Endodermal cell (in vitro differentiated cells): ENCODE data around the gene LCE1D. TPM values are rescaled to one million over a fixed set of nuclear protein-coding genes. Genes with fewer than 3 reads are reported as not detected.

Experiments
- DNase-seq: peaks from one replicate; pipeline ENCODE4 v3.0.0-alpha.2; 2017
- H3K27ac ChIP-seq: 2 replicates; pipeline ENCODE4 v1.5.1; 2013; ENCODE audit warnings: mild to moderate bottlenecking, low read depth, low read length, moderate library complexity
- H3K27me3 ChIP-seq: 2 replicates; pipeline ENCODE4 v1.6.1; 2013; ENCODE audit warnings: mild to moderate bottlenecking, low read length, moderate library complexity; ENCODE audit not compliant: insufficient read depth, control insufficient read depth, poor library complexity, severe bottlenecking
- H3K36me3 ChIP-seq: 2 replicates; pipeline ENCODE4 v1.7.0; 2013; ENCODE audit warnings: mild to moderate bottlenecking, low read length, moderate library complexity; ENCODE audit not compliant: control insufficient read depth, insufficient read depth
- H3K4me1 ChIP-seq: one replicate; pipeline ENCODE4 v1.7.0; 2013; ENCODE audit warnings: low read length; ENCODE audit not compliant: control insufficient read depth, insufficient read depth
- H3K4me3 ChIP-seq: 2 replicates; pipeline ENCODE4 v1.5.1; 2013; ENCODE audit warnings: mild to moderate bottlenecking, low read length, moderate library complexity
- H3K9ac ChIP-seq: 2 replicates; pipeline ENCODE4 v1.6.1; 2013; ENCODE audit warnings: mild to moderate bottlenecking, low read length, moderate library complexity; ENCODE audit not compliant: poor library complexity, severe bottlenecking; ENCODE audit errors: extremely low read depth
- H3K9me3 ChIP-seq: 2 replicates; pipeline ENCODE4 v1.6.1; 2013; ENCODE audit warnings: mild to moderate bottlenecking, low read length, moderate library complexity; ENCODE audit not compliant: control insufficient read depth
- H3K27ac Mint-ChIP-seq: 2 replicates; pipeline ENCODE4 v1.8.0; 2020; ENCODE audit warnings: mixed read lengths
- H3K27me3 Mint-ChIP-seq: 2 replicates; pipeline ENCODE4 v1.8.0; 2021; ENCODE audit warnings: mild to moderate bottlenecking, mixed read lengths; ENCODE audit not compliant: insufficient read depth
- H3K36me3 Mint-ChIP-seq: 2 replicates; pipeline ENCODE4 v1.8.0; 2020; ENCODE audit warnings: low read depth, mixed read lengths
- H3K4me1 Mint-ChIP-seq: 2 replicates; pipeline ENCODE4 v1.8.0; 2020; ENCODE audit warnings: mixed read lengths
- H3K4me3 Mint-ChIP-seq: 2 replicates; pipeline ENCODE4 v1.8.0; 2020; ENCODE audit warnings: mild to moderate bottlenecking, moderate library complexity, mixed read lengths
- H3K9me3 Mint-ChIP-seq: 2 replicates; pipeline ENCODE4 v1.8.0; 2020; ENCODE audit warnings: mild to moderate bottlenecking, mixed read lengths
- CTCF ChIP-seq: fragments of 200-600 bp; sonication (generic); conservative IDR thresholded peaks from 2 replicates; pipeline ENCODE4 v1.5.0; 2021; ENCODE audit warnings: antibody characterized with exemption, mild to moderate bottlenecking
- WGBS, 2 experiments: methylation state at CpG; one replicate each; pipeline versions ENCODE4 v1.1.5 to v1.1.7; 2013; ENCODE audit warnings: missing lambda C conversion rate in 2 of 2, mixed read lengths in 1 of 2; ENCODE audit not compliant: insufficient coverage in 1 of 2, insufficient read length in 1 of 2; 5-methylcytosine and 5-hydroxymethylcytosine counted together
- total RNA-seq, 2 donors: library from RNA; stranded (reverse); fragmentation: NEBNext Ultra II Directional in 1 of 2; extraction: Animal tissue kit (Norgen Biotek cat#: 25700) in 1 of 2; gene quantifications; 2 replicates in 1 of 2; 3 replicates in 1 of 2; pipeline ENCODE4 v1.2.1, GENCODE V29; 2021

The LCE1D gene
- total RNA-seq, 2 donors from 2014 or later: not detected

- Mint-ChIP-seq H3K27me3 (no peaks in the 10 kb centered on the region), H3K4me1 (no peaks in the 10 kb centered on the region), H3K27ac (no peak overlapping the region), H3K4me3 (no peak overlapping the region), H3K36me3 (peaks cover 3% of the 10 kb centered on the region), H3K9me3 (peaks cover 91% of the 10 kb centered on the region)
- peaks cover 55% of the 10 kb centered on the region for H3K9me3 ChIP-seq
- 83 to 86% methylated on average over 2 to 3 of the region's 3 CpGs for WGBS, 2 experiments
- H3K4me3 ChIP-seq: no peak overlapping the region
- H3K27me3 ChIP-seq: no peaks in the 10 kb centered on the region
- H3K9ac ChIP-seq: no peak overlapping the region
- no peak for DNase-seq
- no peaks in the 10 kb centered on the region for H3K4me1 ChIP-seq
- no peaks in the 10 kb centered on the region for H3K36me3 ChIP-seq
- no peak for TF ChIP-seq CTCF
- H3K27ac ChIP-seq: no peak overlapping the region
Measured at GRCh38 chr1:152761609-152762213, 34.8 kb upstream of the LCE1D start.

- Mint-ChIP-seq H3K9me3 (peaks cover 88% of the 10 kb centered on the region), H3K4me1 (no peaks in the 10 kb centered on the region), H3K4me3 (no peak overlapping the region), H3K36me3 (no peaks in the 10 kb centered on the region), H3K27ac (no peak overlapping the region), H3K27me3 (no peaks in the 10 kb centered on the region)
- WGBS, 2 experiments: 52 to 66% methylated on average over 4 to 8 of the region's 8 CpGs
- H3K9ac ChIP-seq: no peak overlapping the region
- DNase-seq: no peak
- H3K36me3 ChIP-seq: no peaks in the 10 kb centered on the region
- no peak overlapping the region for H3K27ac ChIP-seq
- H3K4me3 ChIP-seq: no peak overlapping the region
- H3K27me3 ChIP-seq: no peaks in the 10 kb centered on the region
- H3K9me3 ChIP-seq: peaks cover 59% of the 10 kb centered on the region
- TF ChIP-seq CTCF: no peak
- no peaks in the 10 kb centered on the region for H3K4me1 ChIP-seq
Measured at GRCh38 chr1:152768847-152769533, 27.5 kb upstream of the LCE1D start.

GRCh38 chr1:152770411-152770810 is 26.1 kb upstream of the LCE1D start:
- Mint-ChIP-seq H3K4me3 (no peak overlapping the region), H3K27ac (no peak overlapping the region), H3K36me3 (no peaks in the 10 kb centered on the region), H3K9me3 (peaks cover 90% of the 10 kb centered on the region), H3K4me1 (no peaks in the 10 kb centered on the region), H3K27me3 (no peaks in the 10 kb centered on the region)
- Histone ChIP-seq H3K9ac (no peak overlapping the region), H3K4me1 (no peaks in the 10 kb centered on the region), H3K36me3 (no peaks in the 10 kb centered on the region), H3K4me3 (no peak overlapping the region), H3K27me3 (no peaks in the 10 kb centered on the region), H3K9me3 (peaks cover 65% of the 10 kb centered on the region), H3K27ac (no peak overlapping the region)
- WGBS, 2 experiments: 40 to 65% methylated on average over 1 of the region's 1 CpG
- TF ChIP-seq CTCF: no peak
- DNase-seq: no peak
